Mononuclear cell (primary cell): ENCODE results near the gene LARGE1. TPM values are rescaled to one million over a fixed set of nuclear protein-coding genes. Genes with fewer than 3 reads are reported as not detected.
"Not testable (repeated sequence)": the region's sequence is repeated elsewhere in the genome, so short reads cannot be mapped to it uniquely, and the experiment has no call there.

Experiments
- H3K27me3 ChIP-seq: 2 replicates; pipeline ENCODE4 v1.6.0; 2011; ENCODE audit warnings: low read length, control low read depth; ENCODE audit not compliant: insufficient read depth
- H3K4me1 ChIP-seq: 2 replicates; pipeline ENCODE4 v1.5.1; 2011; ENCODE audit warnings: mild to moderate bottlenecking, low read length, control low read depth; ENCODE audit not compliant: insufficient read depth
- H3K4me3 ChIP-seq: 2 replicates; pipeline ENCODE4 v1.5.1; 2011; ENCODE audit warnings: mild to moderate bottlenecking, low read length, moderate library complexity
- H3K9me3 ChIP-seq: 2 replicates; pipeline ENCODE4 v1.5.1; 2011; ENCODE audit warnings: low read depth, mild to moderate bottlenecking, control low read depth, low read length
- total RNA-seq: library from RNA; depleted of rRNA; stranded (reverse); fragments of >200 nt; gene quantifications from one replicate; pipeline ENCODE4 v1.2.3, GENCODE V29; 2012

Gene LARGE1
- total RNA-seq, 1 donor = 3.9 TPM

- not testable (repeated sequence) for H3K4me3 ChIP-seq, H3K27me3 ChIP-seq, H3K9me3 ChIP-seq
- H3K4me1 ChIP-seq = peaks cover 19% of the 10 kb centered on the region
These were observed 353.8 kb downstream of the LARGE1 start for GRCh38 chr22:33566495-33566894.

- Histone ChIP-seq H3K27me3 (no peaks in the 10 kb centered on the region), H3K4me3 (no peak overlapping the region), H3K9me3 (no peaks in the 10 kb centered on the region), H3K4me1 (peaks cover 19% of the 10 kb centered on the region)
These were observed 354.7 kb downstream of the LARGE1 start for GRCh38 chr22:33565580-33565995.

GRCh38 chr22:33564683-33565082 is 355.6 kb downstream of the LARGE1 start:
- no peaks in the 10 kb centered on the region for H3K9me3 ChIP-seq
- H3K4me3 ChIP-seq = no peak overlapping the region
- H3K4me1 ChIP-seq = peaks cover 14% of the 10 kb centered on the region
- H3K27me3 ChIP-seq = no peaks in the 10 kb centered on the region

- H3K4me3 ChIP-seq = no peak overlapping the region
- no peaks in the 10 kb centered on the region for H3K9me3 ChIP-seq
- peaks cover 10% of the 10 kb centered on the region for H3K4me1 ChIP-seq
- H3K27me3 ChIP-seq = no peaks in the 10 kb centered on the region
These were observed 356.9 kb downstream of the LARGE1 start for GRCh38 chr22:33563220-33563964.

- H3K27me3 ChIP-seq = no peaks in the 10 kb centered on the region
These were observed 357.8 kb downstream of the LARGE1 start for GRCh38 chr22:33562501-33562900.

GRCh38 chr22:33561149-33561807 is 359.0 kb downstream of the LARGE1 start:
- no peaks in the 10 kb centered on the region for H3K27me3 ChIP-seq
- H3K4me1 ChIP-seq = no peaks in the 10 kb centered on the region
- H3K4me3 ChIP-seq = no peak overlapping the region
- no peaks in the 10 kb centered on the region for H3K9me3 ChIP-seq

More at GRCh38 chr22:33562501-33562900, 357.8 kb downstream of the LARGE1 start:
- Histone ChIP-seq H3K4me3 (no peak overlapping the region), H3K4me1 (peaks cover 3% of the 10 kb centered on the region), H3K9me3 (no peaks in the 10 kb centered on the region)

GRCh38 chr22:33557836-33558235 is 362.4 kb downstream of the LARGE1 start:
- H3K9me3 ChIP-seq = no peaks in the 10 kb centered on the region
- H3K27me3 ChIP-seq = no peaks in the 10 kb centered on the region
- H3K4me1 ChIP-seq = no peaks in the 10 kb centered on the region
- no peak overlapping the region for H3K4me3 ChIP-seq

GRCh38 chr22:33555814-33556522 is 364.3 kb downstream of the LARGE1 start:
- H3K27me3 ChIP-seq = no peaks in the 10 kb centered on the region

GRCh38 chr22:33553493-33553892 is 366.8 kb downstream of the LARGE1 start:
- H3K27me3 ChIP-seq = no peaks in the 10 kb centered on the region
- no peaks in the 10 kb centered on the region for H3K4me1 ChIP-seq
- no peak overlapping the region for H3K4me3 ChIP-seq

More at GRCh38 chr22:33555814-33556522, 364.3 kb downstream of the LARGE1 start:
- Histone ChIP-seq H3K9me3 (no peaks in the 10 kb centered on the region), H3K4me1 (no peaks in the 10 kb centered on the region), H3K4me3 (no peak overlapping the region)

GRCh38 chr22:33544707-33545106 is 375.6 kb downstream of the LARGE1 start:
- H3K9me3 ChIP-seq = no peaks in the 10 kb centered on the region
- no peaks in the 10 kb centered on the region for H3K4me1 ChIP-seq
- H3K4me3 ChIP-seq = no peak overlapping the region
- no peaks in the 10 kb centered on the region for H3K27me3 ChIP-seq

More at GRCh38 chr22:33553493-33553892, 366.8 kb downstream of the LARGE1 start:
- no peaks in the 10 kb centered on the region for H3K9me3 ChIP-seq

- no peaks in the 10 kb centered on the region for H3K9me3 ChIP-seq
- no peak overlapping the region for H3K4me3 ChIP-seq
- H3K27me3 ChIP-seq = no peaks in the 10 kb centered on the region
- H3K4me1 ChIP-seq = no peaks in the 10 kb centered on the region
These were observed 377.6 kb downstream of the LARGE1 start for GRCh38 chr22:33542722-33543121.

GRCh38 chr22:33542153-33542552 is 378.1 kb downstream of the LARGE1 start:
- Histone ChIP-seq H3K27me3 (no peaks in the 10 kb centered on the region), H3K9me3 (no peaks in the 10 kb centered on the region), H3K4me3 (no peak overlapping the region), H3K4me1 (no peaks in the 10 kb centered on the region)

- no peaks in the 10 kb centered on the region for H3K4me1 ChIP-seq
- H3K4me3 ChIP-seq = no peak overlapping the region
- H3K9me3 ChIP-seq = no peaks in the 10 kb centered on the region
- no peaks in the 10 kb centered on the region for H3K27me3 ChIP-seq
These were observed 380.1 kb downstream of the LARGE1 start for GRCh38 chr22:33539902-33540751.

GRCh38 chr22:33539202-33539901 is 380.9 kb downstream of the LARGE1 start:
- H3K27me3 ChIP-seq = no peaks in the 10 kb centered on the region
- no peaks in the 10 kb centered on the region for H3K9me3 ChIP-seq
- no peak overlapping the region for H3K4me3 ChIP-seq
- H3K4me1 ChIP-seq = no peaks in the 10 kb centered on the region
